ENCODE data around the gene CNTRL.
A peak's percentile ranks its signal among the peaks of the same experiment; 100 is the strongest.
"Not testable (repeated sequence)": the region's sequence is repeated elsewhere in the genome, so short reads cannot be mapped to it uniquely, and the experiment has no call there.

CNTRL gene

DNA sequence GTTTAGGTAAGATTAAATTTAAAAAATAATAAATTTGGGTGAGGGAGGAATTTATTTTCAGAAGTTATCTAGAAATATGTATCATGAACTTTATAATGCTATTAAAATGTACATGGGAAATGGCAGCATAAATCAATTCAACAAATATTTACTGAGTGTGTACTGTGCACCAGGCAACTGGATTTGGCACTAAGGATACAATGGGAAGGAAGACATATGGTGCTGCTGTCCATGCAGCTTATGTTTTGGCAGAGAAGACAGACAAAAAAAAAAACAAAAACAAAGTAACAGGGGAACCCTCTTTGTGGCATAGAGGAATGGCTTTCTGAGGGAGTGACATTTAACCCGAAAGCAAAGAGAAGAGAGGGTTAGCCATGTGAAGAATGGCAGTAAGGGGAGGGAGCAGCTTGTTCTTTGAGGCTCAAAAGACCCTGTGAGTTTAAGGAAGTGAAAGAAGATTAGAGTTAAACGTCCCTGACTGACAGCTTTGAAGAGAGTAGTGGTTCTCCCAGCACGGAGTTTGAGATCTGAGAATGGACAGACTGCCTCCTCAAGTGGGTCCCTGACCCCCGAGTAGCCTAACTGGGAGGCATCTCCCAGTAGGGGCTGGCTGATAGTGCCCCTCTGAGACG is 23.9 kb downstream of the CNTRL start:
- Histone ChIP-seq H3K4me1 (ENCODE audit: control insufficient read depth, insufficient read depth, low read length, unreplicated experiment) (no peaks in the 10 kb centered on the region), H3K36me3 (ENCODE audit: insufficient read depth, low read length) (peaks cover 11% of the 10 kb centered on the region), H3K4me3 (ENCODE audit: low read depth, low read length) (no peak overlapping the region), H2AFZ (ENCODE audit: low read length, unreplicated experiment) (no peak overlapping the region), H3K27me3 (ENCODE audit: insufficient read depth, low read length) (no peaks in the 10 kb centered on the region), H3K27ac (ENCODE audit: low read depth, low read length) (no peak overlapping the region), H3K79me2 (ENCODE audit: control insufficient read depth, insufficient read depth, low read length, unreplicated experiment) (no peaks in the 10 kb centered on the region)

DNA sequence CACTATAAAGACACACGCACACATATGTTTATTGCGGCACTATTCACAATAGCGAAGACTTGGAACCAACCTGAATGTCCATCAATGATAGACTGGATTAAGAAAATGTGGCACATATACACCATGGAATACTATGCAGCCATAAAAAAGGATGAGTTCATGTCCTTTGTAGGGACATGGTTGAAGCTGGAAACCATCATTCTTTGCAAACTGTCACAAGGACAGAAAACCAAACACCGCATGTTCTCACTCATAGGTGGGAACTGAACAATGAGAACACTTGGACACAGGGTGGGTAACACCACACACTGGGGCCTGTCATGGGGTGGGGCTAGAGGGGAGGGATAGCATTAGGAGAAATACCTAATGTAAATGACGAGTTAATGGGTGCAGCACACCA is 29.3 kb downstream of the CNTRL start:
- H3K27ac ChIP-seq (ENCODE audit: low read depth, low read length); H3K79me2 ChIP-seq (ENCODE audit: control insufficient read depth, insufficient read depth, low read length, unreplicated experiment); H3K36me3 ChIP-seq (ENCODE audit: insufficient read depth, low read length); H2AFZ ChIP-seq (ENCODE audit: low read length, unreplicated experiment); H3K4me1 ChIP-seq (ENCODE audit: control insufficient read depth, insufficient read depth, low read length, unreplicated experiment); H3K4me3 ChIP-seq (ENCODE audit: low read depth, low read length); H3K27me3 ChIP-seq (ENCODE audit: insufficient read depth, low read length): not testable (repeated sequence)

DNA sequence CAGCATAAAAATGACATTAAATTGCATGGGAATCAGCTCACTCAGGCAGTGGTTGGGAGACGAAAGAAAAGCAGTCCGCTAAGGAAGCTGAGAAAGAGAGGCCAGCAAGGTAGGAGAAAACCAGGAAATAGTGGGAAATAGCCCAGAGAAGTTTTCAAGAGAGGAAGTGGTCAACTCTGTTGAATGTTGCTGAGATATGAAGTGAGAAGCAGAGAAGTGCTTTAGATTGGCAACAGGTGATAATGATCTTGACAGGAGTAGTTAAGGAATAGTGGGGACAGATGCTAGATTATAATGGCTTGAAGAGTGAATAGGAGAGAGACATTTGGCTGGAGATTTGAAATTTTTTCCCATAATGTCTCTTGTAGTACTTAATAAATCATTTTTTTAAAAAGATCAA is 30.8 kb downstream of the CNTRL start:
- Histone ChIP-seq H3K4me1 (ENCODE audit: control insufficient read depth, insufficient read depth, low read length, unreplicated experiment) (no peaks in the 10 kb centered on the region), H3K27ac (ENCODE audit: low read depth, low read length) (no peak overlapping the region), H3K27me3 (ENCODE audit: insufficient read depth, low read length) (no peaks in the 10 kb centered on the region), H2AFZ (ENCODE audit: low read length, unreplicated experiment) (no peak overlapping the region), H3K36me3 (ENCODE audit: insufficient read depth, low read length) (no peaks in the 10 kb centered on the region), H3K4me3 (ENCODE audit: low read depth, low read length) (no peak overlapping the region), H3K79me2 (ENCODE audit: control insufficient read depth, insufficient read depth, low read length, unreplicated experiment) (no peaks in the 10 kb centered on the region)

DNA sequence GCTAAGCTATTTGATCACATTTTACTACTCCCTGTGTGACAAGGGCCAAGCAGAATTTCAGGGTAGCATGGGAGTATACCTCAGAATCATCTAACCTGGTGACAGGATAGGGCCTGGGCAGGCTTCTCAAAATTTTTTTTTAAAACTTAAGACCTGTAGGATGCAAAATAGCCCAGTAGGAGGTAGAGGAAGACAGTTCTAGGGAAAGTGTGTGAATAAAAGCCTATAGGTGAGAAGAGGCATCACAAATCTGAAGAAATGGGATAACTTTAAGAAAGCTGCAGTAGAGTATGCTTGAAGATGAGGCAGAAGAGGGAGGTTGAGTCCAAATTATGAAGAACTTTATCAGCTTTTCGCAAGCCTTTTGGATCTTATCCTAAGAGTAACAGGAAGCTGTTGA is 32.3 kb downstream of the CNTRL start:
- no peaks in the 10 kb centered on the region for H3K36me3 ChIP-seq (ENCODE audit: insufficient read depth, low read length)

DNA sequence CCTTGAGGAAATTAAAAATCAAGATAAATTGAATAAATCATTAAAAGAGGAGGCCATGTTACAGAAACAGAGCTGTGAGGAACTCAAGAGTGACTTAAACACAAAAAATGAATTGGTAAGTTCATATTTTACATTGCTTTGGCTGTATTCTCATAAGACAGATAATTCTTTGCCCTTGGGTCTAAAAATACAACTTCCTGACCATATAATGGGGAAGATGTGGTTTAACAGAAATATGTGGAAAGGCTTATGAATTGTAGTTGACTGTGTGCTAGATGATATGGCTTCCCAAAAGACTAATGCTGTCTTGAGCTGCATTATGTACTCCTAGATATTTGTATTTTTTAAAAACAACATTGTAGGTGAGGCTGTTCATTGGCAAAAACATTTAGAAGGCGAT is 33.1 kb downstream of the CNTRL start:
- Histone ChIP-seq H3K27ac (ENCODE audit: low read depth, low read length) (no peak overlapping the region), H3K4me1 (ENCODE audit: control insufficient read depth, insufficient read depth, low read length, unreplicated experiment) (no peaks in the 10 kb centered on the region), H3K36me3 (ENCODE audit: insufficient read depth, low read length) (no peaks in the 10 kb centered on the region), H2AFZ (ENCODE audit: low read length, unreplicated experiment) (no peak overlapping the region), H3K79me2 (ENCODE audit: control insufficient read depth, insufficient read depth, low read length, unreplicated experiment) (no peaks in the 10 kb centered on the region), H3K4me3 (ENCODE audit: low read depth, low read length) (no peak overlapping the region), H3K27me3 (ENCODE audit: insufficient read depth, low read length) (no peaks in the 10 kb centered on the region)

More for the DNA sequence above, 32.3 kb downstream of the CNTRL start:
- H2AFZ ChIP-seq (ENCODE audit: low read length, unreplicated experiment) = no peak overlapping the region
- H3K27me3 ChIP-seq (ENCODE audit: insufficient read depth, low read length) = no peaks in the 10 kb centered on the region
- H3K27ac ChIP-seq (ENCODE audit: low read depth, low read length) = no peak overlapping the region
- H3K79me2 ChIP-seq (ENCODE audit: control insufficient read depth, insufficient read depth, low read length, unreplicated experiment) = no peaks in the 10 kb centered on the region
- H3K4me3 ChIP-seq (ENCODE audit: low read depth, low read length) = no peak overlapping the region
- no peaks in the 10 kb centered on the region for H3K4me1 ChIP-seq (ENCODE audit: control insufficient read depth, insufficient read depth, low read length, unreplicated experiment)

DNA sequence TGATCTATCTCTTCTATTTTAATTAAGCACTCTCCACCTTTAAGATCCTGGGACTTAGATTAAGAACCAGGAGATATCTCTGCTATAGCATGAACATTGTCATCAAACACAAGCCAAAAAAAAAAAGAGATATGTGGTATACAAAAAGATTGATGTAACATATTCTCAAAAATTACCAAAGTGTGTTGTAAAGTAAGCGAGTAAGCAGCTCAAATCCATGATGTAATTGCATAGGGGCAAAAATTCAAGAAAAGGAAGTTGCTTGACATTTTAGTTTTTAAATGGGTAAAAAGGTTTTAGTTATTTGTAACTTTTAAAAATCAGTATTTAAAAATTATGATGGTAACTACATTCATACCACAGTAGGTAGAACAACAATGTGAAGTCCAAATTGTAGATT is 40.7 kb downstream of the CNTRL start:
- Histone ChIP-seq H2AFZ (ENCODE audit: low read length, unreplicated experiment) (no peak overlapping the region), H3K27me3 (ENCODE audit: insufficient read depth, low read length) (no peaks in the 10 kb centered on the region), H3K4me1 (ENCODE audit: control insufficient read depth, insufficient read depth, low read length, unreplicated experiment) (peaks cover 2% of the 10 kb centered on the region), H3K27ac (ENCODE audit: low read depth, low read length) (no peak overlapping the region), H3K79me2 (ENCODE audit: control insufficient read depth, insufficient read depth, low read length, unreplicated experiment) (no peaks in the 10 kb centered on the region), H3K36me3 (ENCODE audit: insufficient read depth, low read length) (no peaks in the 10 kb centered on the region), H3K4me3 (ENCODE audit: low read depth, low read length) (no peak overlapping the region)

DNA sequence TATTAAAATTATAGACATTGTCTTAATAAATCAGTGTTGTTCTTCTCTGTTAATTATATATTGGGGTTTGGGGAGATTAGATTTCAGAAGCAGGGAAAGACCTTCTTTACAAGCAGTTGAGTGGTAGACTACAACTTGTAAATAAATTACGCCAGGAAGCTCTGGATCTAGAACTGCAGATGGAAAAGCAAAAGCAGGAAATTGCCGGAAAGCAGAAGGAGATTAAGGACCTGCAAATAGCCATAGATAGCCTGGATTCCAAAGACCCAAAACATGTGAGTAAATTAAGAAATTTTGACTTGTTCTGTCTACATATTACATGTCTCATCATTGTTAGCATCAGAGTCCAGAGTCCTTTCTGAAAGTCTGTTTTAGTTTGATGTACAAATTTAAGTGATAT is 43.5 kb downstream of the CNTRL start:
- Histone ChIP-seq H3K36me3 (ENCODE audit: insufficient read depth, low read length) (no peaks in the 10 kb centered on the region), H3K4me1 (ENCODE audit: control insufficient read depth, insufficient read depth, low read length, unreplicated experiment) (peaks cover 11% of the 10 kb centered on the region), H3K4me3 (ENCODE audit: low read depth, low read length) (no peak overlapping the region), H3K27me3 (ENCODE audit: insufficient read depth, low read length) (no peaks in the 10 kb centered on the region), H3K79me2 (ENCODE audit: control insufficient read depth, insufficient read depth, low read length, unreplicated experiment) (peaks cover 6% of the 10 kb centered on the region), H2AFZ (ENCODE audit: low read length, unreplicated experiment) (no peak overlapping the region), H3K27ac (ENCODE audit: low read depth, low read length) (no peak overlapping the region)

DNA sequence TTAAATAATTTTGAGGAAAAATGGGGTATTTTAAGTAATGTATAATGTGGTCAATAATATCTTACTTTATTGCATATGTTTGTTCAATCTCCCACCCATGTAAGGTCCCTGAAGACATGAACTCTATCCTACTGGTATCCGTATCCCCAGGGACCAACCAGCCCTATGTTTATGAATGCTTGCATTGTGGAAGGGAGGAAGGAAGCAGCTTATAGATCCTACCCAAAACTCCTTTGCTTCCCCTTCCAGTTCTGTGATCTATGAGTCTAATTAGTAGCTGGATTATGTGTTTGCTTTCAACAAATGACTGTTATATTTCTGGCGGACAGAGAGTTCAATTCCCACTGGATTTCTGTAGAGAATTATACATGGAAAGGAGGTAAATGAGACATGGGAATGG is 45.6 kb downstream of the CNTRL start:
- no peak overlapping the region for H3K27ac ChIP-seq (ENCODE audit: low read depth, low read length)
- H3K36me3 ChIP-seq (ENCODE audit: insufficient read depth, low read length) = no peaks in the 10 kb centered on the region
- no peak overlapping the region for H2AFZ ChIP-seq (ENCODE audit: low read length, unreplicated experiment)
- H3K4me3 ChIP-seq (ENCODE audit: low read depth, low read length) = no peak overlapping the region
- H3K79me2 ChIP-seq (ENCODE audit: control insufficient read depth, insufficient read depth, low read length, unreplicated experiment) = peaks cover 8% of the 10 kb centered on the region
- H3K4me1 ChIP-seq (ENCODE audit: control insufficient read depth, insufficient read depth, low read length, unreplicated experiment) = peaks cover 11% of the 10 kb centered on the region
- no peaks in the 10 kb centered on the region for H3K27me3 ChIP-seq (ENCODE audit: insufficient read depth, low read length)

DNA sequence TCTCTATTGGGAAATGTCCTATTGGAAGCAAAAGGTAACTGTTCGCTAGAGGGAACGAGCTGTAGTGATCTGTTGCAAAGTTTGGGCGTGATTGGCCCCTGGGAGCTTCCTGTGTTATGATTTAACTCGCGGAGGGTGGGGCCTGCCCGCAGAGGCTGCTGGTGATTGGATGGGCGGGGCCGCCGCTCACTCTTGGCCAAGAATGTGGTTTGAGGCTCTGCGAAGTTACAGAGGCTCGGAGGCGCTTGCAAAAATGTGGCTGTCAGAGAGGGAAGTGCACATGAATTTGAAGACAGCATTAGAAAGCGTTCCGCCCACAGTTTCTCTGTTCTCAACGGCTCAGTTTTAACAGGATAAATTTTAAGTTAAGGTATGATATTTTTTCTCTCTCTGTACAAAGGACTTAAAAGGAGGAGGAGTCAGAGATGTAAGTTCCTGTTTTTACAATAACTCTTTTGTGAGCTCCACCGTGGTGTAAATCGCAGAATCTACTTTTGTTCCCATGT is 46.9 kb downstream of the CNTRL start:
- H3K4me3 ChIP-seq (ENCODE audit: low read depth, low read length) = peak overlapping the region; percentile 83
- peak overlapping the region; percentile 93 for H2AFZ ChIP-seq (ENCODE audit: low read length, unreplicated experiment)
- no peaks in the 10 kb centered on the region for H3K36me3 ChIP-seq (ENCODE audit: insufficient read depth, low read length)

DNA sequence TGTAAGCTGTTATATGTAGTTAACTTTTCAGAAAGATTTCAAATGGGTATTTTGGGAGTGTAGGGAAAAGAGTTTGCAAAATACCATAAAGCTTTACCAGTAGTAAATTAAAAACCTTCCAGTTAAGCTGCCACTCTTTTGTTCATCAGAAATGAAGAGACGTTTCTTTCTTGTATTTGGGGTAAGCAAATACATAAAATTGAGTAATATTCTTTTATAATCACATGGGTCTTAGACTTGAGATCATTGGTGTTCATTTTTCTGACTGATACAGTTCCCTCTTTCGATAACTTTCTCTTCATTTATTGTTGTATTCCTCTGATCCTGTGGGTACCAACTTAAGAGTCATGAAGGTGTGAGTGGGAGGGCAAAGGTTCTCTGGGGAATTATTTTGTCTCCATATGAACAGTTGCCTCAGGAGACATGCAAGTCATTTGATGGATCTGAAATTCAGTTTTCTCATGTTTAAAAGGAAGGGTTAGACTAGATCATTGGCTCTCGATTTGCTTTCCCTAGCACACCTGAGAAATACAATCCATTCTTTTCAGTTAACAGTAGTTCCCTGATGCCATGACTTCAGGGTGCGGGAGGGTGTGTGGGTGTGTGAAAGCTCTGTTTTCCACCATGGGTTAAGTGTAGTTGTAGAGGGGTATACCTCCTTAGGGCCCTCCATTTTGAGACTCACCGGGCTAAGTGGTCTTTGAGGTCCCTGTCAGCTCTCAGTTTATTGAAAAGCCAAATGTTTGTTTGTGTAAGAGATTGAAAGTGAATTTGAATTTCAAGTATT is 47.7 kb downstream of the CNTRL start:
- Histone ChIP-seq H3K4me3 (ENCODE audit: low read depth, low read length) (peak overlapping the region; percentile 83), H3K79me2 (ENCODE audit: control insufficient read depth, insufficient read depth, low read length, unreplicated experiment) (peaks cover 8% of the 10 kb centered on the region), H3K27me3 (ENCODE audit: insufficient read depth, low read length) (no peaks in the 10 kb centered on the region), H3K4me1 (ENCODE audit: control insufficient read depth, insufficient read depth, low read length, unreplicated experiment) (peaks cover 11% of the 10 kb centered on the region), H3K36me3 (ENCODE audit: insufficient read depth, low read length) (peaks cover 4% of the 10 kb centered on the region; the same call in 1 of the 2 replicates), H2AFZ (ENCODE audit: low read length, unreplicated experiment) (peak overlapping the region; percentile 93), H3K27ac (ENCODE audit: low read depth, low read length) (peak overlapping the region; percentile 48)

More for the DNA sequence above, 46.9 kb downstream of the CNTRL start:
- H3K27me3 ChIP-seq (ENCODE audit: insufficient read depth, low read length) = no peaks in the 10 kb centered on the region
- H3K4me1 ChIP-seq (ENCODE audit: control insufficient read depth, insufficient read depth, low read length, unreplicated experiment) = peaks cover 11% of the 10 kb centered on the region
- H3K79me2 ChIP-seq (ENCODE audit: control insufficient read depth, insufficient read depth, low read length, unreplicated experiment) = peaks cover 8% of the 10 kb centered on the region
- peak overlapping the region; percentile 48 for H3K27ac ChIP-seq (ENCODE audit: low read depth, low read length)
